GM18520 (cell line): ENCODE results near the gene PRF1.
"Not testable (repeated sequence)": the region's sequence is repeated elsewhere in the genome, so short reads cannot be mapped to it uniquely, and the experiment has no call there.

ENCODE experiments used
- ATAC-seq: cut with Tn5 transposase; IDR thresholded peaks from one replicate; pipeline ENCODE4 v1.9.1; 2021; ENCODE audit not compliant: unreplicated experiment

The PRF1 gene

DNA sequence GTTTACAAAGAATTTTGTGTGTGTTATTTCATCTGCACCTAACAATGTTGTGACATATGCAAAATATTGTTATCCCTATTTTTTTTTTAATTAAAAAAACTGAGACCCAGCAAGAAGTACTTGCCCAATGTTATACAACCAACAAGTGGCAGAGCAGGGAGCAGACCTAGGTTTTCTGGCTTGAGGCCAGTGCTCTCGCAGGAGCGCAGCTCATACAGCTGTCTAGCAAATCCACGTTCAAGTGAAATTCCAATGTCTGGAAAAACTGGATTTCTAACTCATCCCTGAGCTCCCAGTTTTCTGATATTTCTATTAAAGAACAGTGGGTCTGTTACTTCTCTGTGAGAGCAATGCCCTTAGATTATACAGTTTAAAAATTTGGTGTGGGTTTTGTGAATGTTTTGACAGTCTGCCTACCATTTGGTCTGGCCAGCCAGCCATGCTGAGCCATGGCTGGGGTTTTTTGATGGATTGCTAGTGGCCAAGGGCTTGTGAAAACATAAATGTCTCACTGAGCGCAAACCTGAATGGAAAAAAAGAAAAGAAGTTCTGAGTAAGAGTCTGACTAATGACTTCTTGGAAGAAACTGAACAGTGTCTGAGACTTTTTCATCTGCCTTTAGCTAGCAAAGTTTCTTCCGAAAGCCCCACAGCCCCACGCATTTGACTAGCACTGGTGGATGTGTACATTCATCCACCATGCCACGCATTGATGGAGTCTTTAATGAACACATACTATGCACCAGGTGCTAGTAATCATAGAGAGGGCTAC lies 15.4 kb upstream of the PRF1 start:
- ATAC-seq = no peak

DNA sequence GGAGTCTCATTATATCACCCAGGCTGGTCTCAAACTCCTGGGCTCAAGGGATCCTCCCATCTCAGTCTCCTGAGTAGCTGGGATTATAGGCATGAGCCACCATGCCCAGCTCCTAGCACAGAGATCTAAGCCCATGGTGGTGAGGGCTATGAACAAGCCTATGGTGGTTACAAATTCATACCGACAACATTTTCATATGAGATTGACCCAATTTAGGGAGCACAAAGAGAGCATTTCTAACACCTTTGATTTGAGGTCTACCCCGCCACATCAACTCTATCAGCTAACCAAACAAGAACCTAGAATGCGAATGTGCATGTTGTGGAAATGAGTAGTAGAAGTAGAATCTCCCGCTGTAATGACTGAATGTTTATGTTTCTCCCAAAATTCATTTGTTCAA lies 14.2 kb upstream of the PRF1 start:
- ATAC-seq = no peak

DNA sequence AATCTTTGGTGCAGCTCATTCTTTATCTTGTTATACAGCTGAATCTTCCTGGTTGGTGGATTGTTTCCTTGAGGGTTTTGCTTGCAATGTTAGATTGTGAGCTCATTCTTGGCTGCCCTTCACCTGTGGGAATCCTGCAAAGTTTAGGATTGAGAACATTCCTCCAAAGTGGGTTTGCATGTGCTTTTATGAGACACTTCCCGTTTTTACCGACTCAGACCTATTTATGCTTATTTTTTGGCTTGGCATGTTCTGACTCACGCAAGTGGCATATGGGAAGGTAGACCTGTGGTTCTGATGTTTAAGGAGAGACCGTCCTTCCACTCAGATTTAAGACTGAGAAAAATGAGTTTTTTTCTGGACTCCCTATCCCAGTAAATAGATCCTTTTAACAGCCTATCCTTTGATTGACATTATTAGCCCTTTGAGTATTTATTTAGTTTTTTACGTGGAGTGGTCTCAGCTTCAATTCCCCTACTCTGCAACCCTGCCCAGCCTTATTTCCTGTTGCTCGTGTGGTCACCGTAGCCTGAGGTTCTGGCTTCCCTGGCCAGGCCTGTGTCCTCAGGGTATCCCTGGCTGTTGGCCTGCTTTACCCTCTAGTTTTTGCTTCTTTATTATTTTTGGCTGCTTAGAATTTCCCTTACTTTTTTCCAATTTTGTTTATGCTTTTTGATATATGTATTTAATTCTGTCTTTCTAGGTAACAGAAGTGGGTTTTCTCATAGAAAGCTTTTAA lies 13.4 kb upstream of the PRF1 start:
- ATAC-seq = no peak

DNA sequence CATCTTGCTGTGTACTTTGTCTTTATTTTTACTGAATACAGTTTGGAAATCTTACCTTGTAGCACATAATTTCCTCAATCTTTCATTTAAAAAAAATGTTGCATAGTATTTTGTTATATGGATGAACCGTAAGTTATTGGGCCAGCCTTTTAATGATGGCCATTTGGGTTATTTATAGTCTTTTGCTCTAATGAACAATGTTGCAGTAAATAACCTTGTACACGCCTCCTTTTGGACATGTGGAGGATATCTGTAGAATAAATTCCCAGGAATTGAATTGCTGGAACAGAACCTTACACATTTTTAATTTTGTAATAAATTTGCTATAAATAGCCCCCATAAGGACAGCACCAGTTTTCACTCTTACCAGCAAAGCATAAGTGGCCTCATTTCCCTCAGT lies 12.7 kb upstream of the PRF1 start:
- ATAC-seq = no peak

DNA sequence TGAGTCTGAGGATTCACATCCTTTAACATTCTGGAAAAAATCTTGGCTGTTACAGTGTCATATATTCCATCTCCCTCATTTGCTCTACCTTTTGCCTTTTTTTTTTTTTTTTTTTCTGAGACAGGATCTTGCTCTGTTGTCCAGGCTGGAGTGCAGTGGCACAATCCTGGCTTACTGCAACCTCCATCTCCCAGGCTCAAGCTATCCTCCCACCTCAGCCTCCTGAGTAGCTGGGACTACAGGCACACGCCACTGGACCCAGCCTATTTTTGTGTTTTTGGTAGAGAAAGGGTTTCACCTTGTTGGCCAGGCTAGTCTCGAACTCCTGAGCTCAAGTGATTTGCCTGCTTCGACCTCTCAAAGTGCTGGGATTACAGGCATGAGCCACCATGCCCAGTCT lies 11.8 kb upstream of the PRF1 start:
- not testable (repeated sequence) for ATAC-seq

DNA sequence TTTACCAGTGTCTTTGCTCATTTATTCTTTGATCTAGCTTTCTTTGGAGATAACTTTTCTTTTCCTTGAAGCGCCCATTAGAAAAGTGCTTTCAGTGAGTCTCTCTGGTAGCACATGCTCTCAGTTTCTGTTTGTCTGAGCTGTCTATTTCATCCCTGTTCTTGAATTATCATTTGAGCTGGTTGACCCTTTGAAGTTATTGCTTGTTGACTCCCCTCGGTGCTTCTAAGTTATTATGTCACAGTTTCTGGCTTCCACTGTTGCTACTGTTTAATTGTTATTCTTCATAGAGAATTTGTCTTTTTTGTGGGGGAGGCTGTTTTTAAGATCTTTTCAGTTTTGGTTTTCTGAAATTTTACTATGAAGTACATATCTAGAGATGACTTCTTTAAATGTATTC lies 11.4 kb upstream of the PRF1 start:
- no peak for ATAC-seq

DNA sequence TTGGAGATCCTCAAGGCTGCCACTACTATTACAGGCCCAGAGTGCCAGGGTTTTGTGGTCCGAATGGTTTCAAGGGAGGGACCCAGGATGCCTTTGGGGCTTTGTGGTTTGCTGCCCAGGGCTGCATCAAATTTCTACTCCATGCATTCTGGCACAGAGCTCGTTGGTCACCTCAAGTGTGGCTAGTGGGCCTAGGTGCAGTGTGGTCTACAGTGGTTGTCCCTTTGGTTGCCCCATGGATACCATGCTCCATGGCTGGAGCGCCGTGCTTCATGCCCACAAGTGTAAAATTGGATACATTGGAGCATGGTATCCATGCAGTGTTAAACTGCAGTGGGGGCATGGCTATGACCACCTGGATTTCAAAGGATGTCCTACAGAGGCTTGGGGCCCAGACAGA lies 5.4 kb upstream of the PRF1 start:
- ATAC-seq = no peak

DNA sequence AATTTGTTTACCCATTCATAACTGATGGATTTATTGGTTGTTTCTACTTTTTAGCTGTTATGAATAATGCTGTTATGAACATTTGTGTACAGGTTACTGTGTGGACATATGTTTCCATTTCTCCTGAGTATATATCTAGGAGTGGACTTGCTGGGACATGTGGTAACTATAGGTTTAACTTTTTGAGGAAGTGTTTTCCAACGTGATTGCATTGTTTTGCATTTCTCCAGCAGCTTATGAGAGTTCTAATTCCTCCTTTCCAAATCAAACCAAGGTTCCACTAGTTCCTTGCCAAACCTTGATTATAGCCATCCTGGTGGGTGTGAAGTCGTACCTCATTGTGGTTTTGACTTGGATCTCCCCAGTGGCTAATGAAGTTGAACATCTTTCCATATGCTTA lies 2.6 kb upstream of the PRF1 start:
- no peak for ATAC-seq

DNA sequence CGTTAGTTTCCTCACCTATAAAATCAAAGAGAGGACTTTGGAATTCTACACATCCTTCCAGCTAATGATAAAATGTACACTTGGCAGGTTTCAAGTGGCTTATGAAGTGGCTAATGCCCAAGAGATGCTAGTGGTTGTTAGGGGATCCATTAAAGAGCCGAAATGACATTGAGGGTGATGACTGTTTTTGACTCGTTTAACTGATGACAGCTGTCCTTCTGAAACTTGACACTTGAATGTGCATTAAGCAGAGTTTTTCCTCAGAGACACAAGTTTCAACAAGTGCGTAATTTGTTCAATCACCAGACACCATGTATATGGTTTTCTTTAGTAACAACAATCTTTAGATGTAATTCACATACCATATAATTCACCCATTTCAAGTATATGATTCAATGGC lies 1.6 kb upstream of the PRF1 start:
- ATAC-seq = no peak

DNA sequence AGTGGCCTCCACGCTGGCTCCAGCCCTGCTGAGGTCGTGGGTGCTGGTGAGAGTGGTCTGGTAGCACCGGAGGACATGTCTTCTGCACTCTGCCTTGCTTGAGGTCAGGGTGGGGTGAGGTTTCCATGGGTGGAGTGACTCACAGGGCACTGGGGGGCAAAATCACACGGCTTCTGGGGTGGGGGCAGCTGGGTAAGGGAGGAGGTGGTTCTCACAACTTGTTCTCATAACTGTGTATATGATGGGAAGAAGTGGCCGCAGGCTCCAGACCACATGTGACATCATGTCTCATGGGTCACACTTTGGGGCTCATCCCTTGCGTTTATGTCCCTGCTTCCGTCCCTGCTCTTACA lies 884 bp upstream of the PRF1 start:
- ATAC-seq = no peak

DNA sequence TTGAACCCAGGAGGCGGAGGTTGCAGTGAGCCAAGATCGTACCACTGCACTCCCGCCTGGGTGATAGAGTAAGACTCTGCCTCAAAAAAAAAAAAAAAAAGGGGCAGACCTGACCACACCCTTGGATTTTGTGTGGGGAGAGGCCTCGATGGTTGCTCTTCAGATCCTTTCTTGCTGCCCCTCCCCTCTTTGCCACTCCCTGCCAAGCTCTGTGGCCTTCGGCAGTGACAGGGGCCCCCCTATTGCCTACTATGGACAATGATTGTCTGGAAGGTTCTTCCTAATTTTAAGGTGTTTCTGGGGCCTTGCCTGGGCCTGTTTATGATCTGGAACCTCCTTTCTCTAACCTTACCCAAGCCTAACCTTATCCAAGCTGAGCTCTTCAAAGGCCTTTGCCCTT lies 795 bp downstream of the PRF1 start:
- no peak for ATAC-seq

DNA sequence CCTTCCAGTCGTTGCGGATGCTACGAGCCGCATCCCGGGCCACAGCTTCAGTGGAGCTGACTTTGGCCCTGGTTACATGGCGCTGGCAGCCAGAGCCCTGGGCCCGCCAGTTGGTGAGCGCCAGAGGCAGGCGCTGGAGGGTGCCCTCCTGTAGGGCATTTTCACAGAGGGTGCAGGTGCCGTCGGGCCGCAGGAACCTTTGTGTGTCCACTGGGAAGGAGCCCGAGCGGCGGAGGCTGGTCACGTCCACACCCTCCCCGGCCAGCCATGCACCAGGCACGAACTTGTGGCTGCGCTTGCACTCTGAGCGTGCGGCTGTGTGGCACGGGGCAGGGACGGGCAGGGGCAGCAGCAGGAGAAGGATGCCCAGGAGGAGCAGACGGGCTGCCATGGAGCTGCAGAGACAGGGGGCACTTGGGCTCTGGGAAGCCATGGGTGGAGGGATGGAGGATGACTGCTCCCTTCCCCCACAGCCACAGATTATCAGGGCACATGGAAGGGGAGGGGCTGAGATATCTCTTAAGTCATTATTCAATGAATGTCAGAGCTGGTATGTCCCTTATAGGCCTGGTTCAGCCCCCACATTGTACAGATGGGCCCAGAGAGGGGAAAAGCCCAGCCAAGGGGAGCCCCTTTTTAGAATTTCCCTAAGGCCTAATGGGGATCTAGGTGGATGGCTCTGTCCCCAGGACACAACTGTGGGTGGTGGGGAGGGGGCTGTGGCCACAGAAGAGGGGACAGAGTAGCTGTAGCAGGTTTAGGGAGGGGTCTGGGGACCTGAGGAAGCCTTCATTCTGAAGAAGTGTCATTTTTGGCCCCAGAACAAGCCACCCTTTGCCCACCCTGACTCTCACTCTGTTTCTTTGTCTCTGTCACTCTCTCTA lies 1.8 kb downstream of the PRF1 start:
- ATAC-seq = no peak

DNA sequence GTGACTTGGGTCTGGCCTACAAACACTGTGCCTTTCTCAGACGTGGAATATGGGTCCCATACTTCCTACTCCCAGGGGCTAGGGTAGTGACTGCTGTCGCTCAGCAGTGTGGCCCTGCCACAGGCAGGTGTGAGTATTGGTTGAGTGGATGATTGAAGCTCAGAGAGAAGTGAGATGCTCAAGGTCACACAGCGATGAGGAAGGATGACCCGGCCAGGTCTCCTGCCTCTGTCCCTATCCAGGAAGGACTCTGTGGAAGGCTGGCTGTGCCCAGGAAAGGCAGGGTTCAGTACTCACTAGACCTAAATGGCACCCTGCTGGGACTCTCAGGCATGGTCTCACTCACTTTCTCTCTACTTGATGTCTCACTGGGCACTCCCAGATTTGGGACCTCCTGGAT lies 2.8 kb downstream of the PRF1 start:
- no peak for ATAC-seq

DNA sequence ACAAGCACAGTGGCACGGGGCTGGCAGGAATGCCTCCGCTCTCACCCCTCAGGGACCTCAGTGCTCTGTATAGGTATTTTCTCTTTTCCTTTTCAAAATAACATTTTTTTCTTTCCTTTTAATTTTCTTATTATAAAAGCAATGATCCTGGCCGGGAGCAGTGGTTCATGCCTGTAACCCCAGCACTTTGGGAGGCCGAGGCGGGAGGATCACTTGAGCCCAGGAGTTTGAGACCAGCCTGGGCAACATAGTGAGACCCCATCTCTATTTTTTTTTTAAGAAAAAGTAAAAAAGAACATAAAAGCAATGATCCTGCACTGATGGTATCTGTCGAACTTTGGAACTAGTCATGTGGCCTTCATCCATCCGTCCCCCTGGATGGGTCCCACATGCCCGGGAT lies 3.2 kb downstream of the PRF1 start:
- no peak for ATAC-seq

DNA sequence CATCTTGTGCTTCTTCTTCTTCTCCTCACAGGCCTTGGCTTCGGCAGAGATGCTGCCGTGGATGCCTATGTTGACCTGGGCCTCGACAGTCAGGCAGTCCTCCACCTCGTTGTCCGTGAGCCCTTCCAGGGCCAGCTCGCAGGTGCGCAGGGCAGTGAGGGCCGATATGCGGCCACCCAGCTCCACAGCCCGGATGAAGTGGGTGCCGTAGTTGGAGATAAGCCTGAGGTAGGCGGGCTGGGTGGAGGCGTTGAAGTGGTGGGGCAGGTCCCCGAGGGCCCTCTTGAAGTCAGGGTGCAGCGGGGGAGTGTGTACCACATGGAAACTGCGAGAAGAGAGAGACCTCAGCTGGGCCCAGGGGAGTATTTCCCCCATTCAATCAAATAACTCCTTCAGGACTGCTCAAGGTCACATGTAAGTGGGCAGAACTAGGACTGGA lies 3.7 kb downstream of the PRF1 start:
- ATAC-seq = no peak

DNA sequence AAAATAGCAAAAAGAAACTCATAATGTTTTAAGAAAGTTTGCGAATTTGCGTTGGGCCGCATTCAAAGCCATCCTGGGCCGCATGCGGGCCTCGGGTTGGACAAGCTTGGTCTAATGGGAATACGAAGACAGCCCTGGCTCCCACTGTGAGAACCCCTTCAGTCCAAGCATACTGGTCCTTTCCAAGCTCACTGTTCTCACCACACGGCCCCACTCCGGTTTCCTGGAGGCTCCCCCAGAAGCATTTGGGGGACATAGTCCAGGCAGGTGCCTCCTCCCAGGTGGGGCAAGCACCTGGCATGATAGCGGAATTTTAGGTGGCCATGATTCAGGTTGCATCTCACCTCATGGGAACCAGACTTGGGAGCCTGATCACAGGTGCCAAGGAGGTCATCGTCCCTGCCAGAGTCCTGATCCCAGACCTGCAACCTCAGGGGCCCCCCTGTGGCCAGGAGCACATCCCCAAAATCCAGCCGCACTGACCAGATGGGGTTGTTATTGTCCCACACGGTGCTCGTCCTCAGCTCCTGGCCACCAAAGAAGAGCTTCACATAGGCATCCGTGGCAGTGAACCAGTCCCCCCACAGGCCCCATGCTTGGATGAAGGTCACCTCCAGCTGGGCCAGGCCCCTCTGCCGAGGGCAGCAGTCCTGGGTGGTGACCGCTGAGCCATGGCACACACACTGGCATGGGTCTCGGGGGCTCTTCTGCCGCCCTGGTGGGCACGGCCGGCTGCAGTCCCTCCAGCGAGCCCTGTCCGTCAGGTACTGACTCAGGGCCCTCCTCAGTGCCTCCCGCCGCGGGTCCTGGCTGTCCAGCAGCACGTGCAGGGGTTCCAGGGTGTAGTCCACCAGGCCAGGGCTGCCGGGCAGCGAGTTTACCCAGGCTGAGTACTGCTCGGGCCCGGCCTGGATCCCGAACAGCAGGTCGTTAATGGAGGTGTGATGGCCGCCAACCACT lies 4.4 kb downstream of the PRF1 start:
- no peak for ATAC-seq

DNA sequence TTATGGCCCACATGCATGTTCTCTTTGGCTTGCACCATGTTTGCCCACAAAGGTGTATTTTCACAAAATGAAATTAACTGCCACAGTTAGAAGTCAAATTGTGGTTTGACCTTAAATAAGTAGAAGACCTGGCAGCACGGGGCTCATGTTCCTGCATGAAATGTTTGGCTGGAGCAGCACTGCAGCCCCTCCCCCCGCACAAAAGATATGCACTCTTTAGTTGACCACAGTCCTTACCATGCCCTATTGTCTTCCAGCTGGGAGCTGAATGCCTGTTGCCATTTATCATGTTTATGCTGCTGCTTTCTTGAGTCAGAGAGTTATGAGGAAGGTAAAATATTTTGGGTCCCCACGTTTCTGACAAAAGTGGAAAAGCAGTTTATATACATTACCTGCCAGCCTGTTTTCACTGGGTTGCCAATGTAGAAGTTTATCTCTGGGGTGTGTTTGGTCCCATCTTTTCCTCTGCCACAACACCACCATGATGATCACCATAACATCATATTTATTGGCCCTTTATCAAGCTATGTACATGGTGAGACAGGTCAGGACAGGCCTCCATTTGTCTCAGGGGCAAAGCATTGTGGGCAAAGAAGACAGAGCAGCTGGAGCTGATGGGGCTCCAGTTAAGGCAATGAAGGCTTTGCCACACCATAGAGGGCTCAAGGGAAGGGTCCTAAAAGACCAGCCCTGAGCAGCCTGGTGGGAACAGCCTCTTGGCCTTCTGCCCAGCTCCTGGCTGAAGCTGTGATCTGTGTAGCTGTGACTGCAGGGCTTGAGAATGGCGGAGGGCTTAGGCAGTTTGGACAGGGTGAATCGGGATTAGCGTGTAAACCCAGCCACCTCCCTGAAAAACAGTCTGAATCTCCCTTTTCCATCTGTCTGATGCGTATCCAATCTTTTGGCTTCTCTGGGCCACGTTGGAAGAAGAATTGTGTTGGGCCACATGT lies 5.4 kb downstream of the PRF1 start:
- no peak for ATAC-seq

DNA sequence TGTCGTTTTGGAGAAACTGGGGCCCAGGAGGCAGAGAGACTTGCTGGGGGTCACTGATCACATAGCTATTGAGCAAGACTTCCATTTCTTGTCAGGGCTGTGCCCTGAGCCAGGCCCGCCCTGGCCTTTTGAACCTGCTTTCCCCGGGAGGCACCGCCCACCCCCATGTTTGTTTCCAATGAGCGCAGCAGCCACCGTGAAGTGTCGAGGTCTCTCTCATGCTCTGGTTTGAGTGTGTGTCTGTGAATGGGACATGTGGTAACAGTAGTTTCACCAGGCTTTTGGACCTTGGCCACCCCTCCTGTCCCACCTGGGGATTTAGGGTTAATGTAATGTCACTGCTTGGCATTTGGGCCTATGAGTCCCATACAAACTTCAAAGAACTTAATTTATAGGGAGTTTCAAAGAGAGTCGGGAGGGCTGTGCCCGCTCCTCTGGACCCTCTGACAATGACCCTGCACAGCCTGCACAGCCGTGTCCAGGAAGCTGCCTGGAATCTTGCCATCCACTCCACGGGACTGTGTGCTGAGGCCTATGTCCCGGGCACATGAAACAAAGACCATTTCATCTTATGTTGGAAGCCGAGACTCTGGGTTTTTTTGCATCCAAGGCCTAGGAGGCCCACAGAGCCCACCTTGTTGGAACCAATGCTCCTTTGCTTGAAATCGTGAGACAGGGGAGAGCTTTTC lies 6.3 kb downstream of the PRF1 start:
- no peak for ATAC-seq

DNA sequence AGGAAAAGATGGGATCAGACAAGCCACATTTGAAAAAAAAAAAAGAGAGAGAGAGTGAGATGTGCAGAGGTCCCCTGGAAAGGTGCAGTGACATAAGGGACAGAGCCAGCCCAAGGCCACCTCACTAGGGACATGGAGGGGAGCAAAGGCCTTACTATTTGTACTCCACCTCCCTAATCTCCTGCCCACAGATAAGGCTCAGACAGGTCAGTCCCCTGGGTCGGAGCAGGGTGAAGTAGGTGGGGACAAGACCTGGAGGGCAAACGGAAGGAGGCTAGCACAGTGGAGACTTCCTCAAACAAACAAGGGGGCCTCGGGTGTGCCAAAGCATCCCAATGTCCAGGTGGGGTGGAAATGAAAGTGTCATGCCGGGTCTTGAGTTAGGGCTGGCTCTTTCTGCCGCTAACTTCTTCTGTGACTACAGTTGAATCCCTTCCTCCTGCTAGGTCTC lies 7.0 kb downstream of the PRF1 start:
- no peak for ATAC-seq
